GM20431 (cell line): ENCODE results near the gene CFAP161.

Experiments used
- in situ Hi-C: fragments of 300-500 bp; cut with MseI, MboI; formaldehyde crosslinking; loops from one replicate; pipeline ENCODE4 v1.15.0; 2020; ENCODE audit warnings: low sequenced_read_pairs; ENCODE audit not compliant: unreplicated experiment

Gene CFAP161

GRCh38 chr15:81176291-81176893 lies 42.3 kb downstream of the CFAP161 start:
- in situ Hi-C loops, result no loop called here

GRCh38 chr15:81178365-81178764 lies 44.3 kb downstream of the CFAP161 start:
- in situ Hi-C loops, result no loop called here

- in situ Hi-C loops, result no loop called here
Measured at GRCh38 chr15:81181220-81181619, 47.1 kb downstream of the CFAP161 start.

- in situ Hi-C loops, result no loop called here
Measured at GRCh38 chr15:81182031-81182755, 48.1 kb downstream of the CFAP161 start.

GRCh38 chr15:81182756-81183438 lies 48.8 kb downstream of the CFAP161 start:
- in situ Hi-C loops, result no loop called here

- in situ Hi-C loops, result no loop called here
Measured at GRCh38 chr15:81183439-81183775, 49.3 kb downstream of the CFAP161 start.

- in situ Hi-C loops, result no loop called here
Measured at GRCh38 chr15:81184188-81184587, 50.1 kb downstream of the CFAP161 start.

- in situ Hi-C loops, result no loop called here
Measured at GRCh38 chr15:81185631-81186295, 51.7 kb downstream of the CFAP161 start.

GRCh38 chr15:81188354-81188753 lies 54.3 kb downstream of the CFAP161 start:
- in situ Hi-C loops, result no loop called here

GRCh38 chr15:81189583-81190283 lies 55.7 kb downstream of the CFAP161 start:
- in situ Hi-C loops, result no loop called here

- in situ Hi-C loops, result no loop called here
Measured at GRCh38 chr15:81190922-81191507, 56.9 kb downstream of the CFAP161 start.

GRCh38 chr15:81191701-81192100 lies 57.6 kb downstream of the CFAP161 start:
- in situ Hi-C loops, result no loop called here

GRCh38 chr15:81194723-81195122 lies 60.7 kb downstream of the CFAP161 start:
- in situ Hi-C loops, result no loop called here

GRCh38 chr15:81195339-81195864 lies 61.3 kb downstream of the CFAP161 start:
- in situ Hi-C loops, result no loop called here

- in situ Hi-C loops, result no loop called here
Measured at GRCh38 chr15:81196576-81197254, 62.6 kb downstream of the CFAP161 start, which contains the start of gene IL16. Gene IL16, plus strand, starts transcription at chr15:81196879. Its CDS starts 28,521 bp downstream, at chr15:81225400.

GRCh38 chr15:81197255-81197630 lies 63.2 kb downstream of the CFAP161 start:
- in situ Hi-C loops, result no loop called here

GRCh38 chr15:81197688-81198281 lies 63.7 kb downstream of the CFAP161 start:
- in situ Hi-C loops, result no loop called here
